ENCODE measurements around the gene TBCK. TPM values are rescaled to one million over a fixed set of nuclear protein-coding genes. Genes with fewer than 3 reads are reported as not detected.

The TBCK gene
- total RNA-seq, 1 experiment from 2014 or later = 28.6 TPM

- Mint-ChIP-seq H3K4me1 (peaks cover 15% of the 10 kb centered on the region), H3K27ac (no peak overlapping the region), H3K4me3 (no peak overlapping the region), H3K27me3 (ENCODE audit: low read depth) (no peaks in the 10 kb centered on the region), H3K36me3 (no peaks in the 10 kb centered on the region), H3K9me3 (no peaks in the 10 kb centered on the region)
- ATAC-seq (no peak), DNase-seq (ENCODE audit: low spot score) (no peak)
- ChIA-PET CTCF (no interaction called here), POLR2A (no interaction called here)
- TF ChIP-seq ATF1 (CRISPR knock-in tag; IDR thresholded peaks at IDR 0.05) (no peak), ZNF671 (CRISPR knock-in tag; IDR thresholded peaks at IDR 0.05) (no peak), AFF4 (CRISPR knock-in tag; IDR thresholded peaks at IDR 0.05; ENCODE audit: borderline replicate concordance) (no peak), AR (CRISPR knock-in tag; IDR thresholded peaks at IDR 0.05) (no peak), ZNF396 (CRISPR knock-in tag; IDR thresholded peaks at IDR 0.05; ENCODE audit: borderline replicate concordance) (no peak), TP53 (CRISPR knock-in tag; IDR thresholded peaks at IDR 0.05) (no peak), TCF7 (CRISPR knock-in tag; IDR thresholded peaks at IDR 0.05; ENCODE audit: low read depth) (no peak), OVOL2 (CRISPR knock-in tag; IDR thresholded peaks at IDR 0.05; ENCODE audit: borderline replicate concordance) (no peak), ERG (CRISPR knock-in tag; IDR thresholded peaks at IDR 0.05) (no peak), SP1 (CRISPR knock-in tag; conservative IDR thresholded peaks at IDR 0.05) (no peak), NFATC4 (CRISPR knock-in tag; IDR thresholded peaks at IDR 0.05) (no peak), CREB1 (CRISPR knock-in tag; IDR thresholded peaks at IDR 0.05) (no peak)
Observed at GRCh38 chr4:106039796-106040195, 276.2 kb downstream of the TBCK start.

- ATAC-seq = no peak
- CTCF ChIA-PET = no interaction called here
- TF ChIP-seq HMGA2 (CRISPR knock-in tag; IDR thresholded peaks at IDR 0.05) = no peak
- TF ChIP-seq NR3C1 (CRISPR knock-in tag; conservative IDR thresholded peaks at IDR 0.05; ENCODE audit: low read depth) = no peak
- TF ChIP-seq TP53 (CRISPR knock-in tag; IDR thresholded peaks at IDR 0.05) = no peak
- no peak for TF ChIP-seq HMGXB4 (CRISPR knock-in tag; IDR thresholded peaks at IDR 0.05)
- TF ChIP-seq AR (CRISPR knock-in tag; IDR thresholded peaks at IDR 0.05) = no peak
- TF ChIP-seq ARID4B (CRISPR knock-in tag; IDR thresholded peaks at IDR 0.05; ENCODE audit: borderline replicate concordance) = no peak
- no peak for TF ChIP-seq PREB (CRISPR knock-in tag; IDR thresholded peaks at IDR 0.05; ENCODE audit: borderline replicate concordance)
Observed at GRCh38 chr4:106038908-106039307, 277.1 kb downstream of the TBCK start.

More at GRCh38 chr4:106038908-106039307, 277.1 kb downstream of the TBCK start:
- Mint-ChIP-seq H3K36me3 (no peaks in the 10 kb centered on the region), H3K4me1 (peaks cover 23% of the 10 kb centered on the region), H3K27ac (no peak overlapping the region), H3K27me3 (ENCODE audit: low read depth) (no peaks in the 10 kb centered on the region), H3K4me3 (no peak overlapping the region), H3K9me3 (no peaks in the 10 kb centered on the region)
- POLR2A ChIA-PET = no interaction called here
- DNase-seq (ENCODE audit: low spot score) = no peak

All from WTC11 (cell line).